ENCODE measurements around the gene EXTL2.

DNA sequence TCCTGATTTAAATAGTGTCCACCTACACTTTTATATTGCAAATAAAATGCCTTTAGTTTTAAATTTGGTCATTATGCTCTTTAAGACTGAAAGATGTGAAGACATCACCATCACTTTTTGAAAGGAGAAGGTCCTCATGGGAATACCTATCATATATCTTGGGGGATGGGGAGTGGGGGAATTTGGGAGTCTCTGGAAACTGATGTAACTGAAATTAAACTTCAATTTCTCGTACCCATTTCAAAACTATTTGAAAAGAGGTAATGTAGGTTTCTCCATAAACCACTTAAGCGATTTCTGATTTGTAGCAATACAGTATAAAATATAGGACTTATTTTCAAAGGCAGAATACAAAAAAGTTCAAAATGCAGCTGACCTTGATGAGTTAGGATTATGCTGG, 924 bp downstream of the EXTL2 start:
- TF ChIP-seq, protein P1, sequence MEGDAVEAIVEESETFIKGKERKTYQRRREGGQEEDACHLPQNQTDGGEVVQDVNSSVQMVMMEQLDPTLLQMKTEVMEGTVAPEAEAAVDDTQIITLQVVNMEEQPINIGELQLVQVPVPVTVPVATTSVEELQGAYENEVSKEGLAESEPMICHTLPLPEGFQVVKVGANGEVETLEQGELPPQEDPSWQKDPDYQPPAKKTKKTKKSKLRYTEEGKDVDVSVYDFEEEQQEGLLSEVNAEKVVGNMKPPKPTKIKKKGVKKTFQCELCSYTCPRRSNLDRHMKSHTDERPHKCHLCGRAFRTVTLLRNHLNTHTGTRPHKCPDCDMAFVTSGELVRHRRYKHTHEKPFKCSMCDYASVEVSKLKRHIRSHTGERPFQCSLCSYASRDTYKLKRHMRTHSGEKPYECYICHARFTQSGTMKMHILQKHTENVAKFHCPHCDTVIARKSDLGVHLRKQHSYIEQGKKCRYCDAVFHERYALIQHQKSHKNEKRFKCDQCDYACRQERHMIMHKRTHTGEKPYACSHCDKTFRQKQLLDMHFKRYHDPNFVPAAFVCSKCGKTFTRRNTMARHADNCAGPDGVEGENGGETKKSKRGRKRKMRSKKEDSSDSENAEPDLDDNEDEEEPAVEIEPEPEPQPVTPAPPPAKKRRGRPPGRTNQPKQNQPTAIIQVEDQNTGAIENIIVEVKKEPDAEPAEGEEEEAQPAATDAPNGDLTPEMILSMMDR (conservative IDR thresholded peaks at IDR 0.05; ENCODE audit: low read depth, low read length), result no peak
- TF ChIP-seq EZH2 (IDR thresholded peaks at IDR 0.05; ENCODE audit: borderline replicate concordance, low read depth, low read length, poor library complexity, severe bottlenecking), result no peak

Measured in A673 (cell line).